Right lobe of liver (tissue), 4 donors: ENCODE measurements around the gene KCNG1.

Experiments
- CTCF ChIP-seq, 4 donors: fragments of 200-600 bp in 3 of 4; fragments of 450-650 bp in 1 of 4; IDR thresholded peaks; one replicate each; pipeline versions ENCODE4 v1.5.1 to v1.8.0; 2016 to 2022; ENCODE audit warnings: antibody characterized with exemption in 4 of 4, mild to moderate bottlenecking in 2 of 4
- POLR2A ChIP-seq: fragments of 450-650 bp; IDR thresholded peaks from one replicate; pipeline ENCODE4 v1.6.1; 2017; ENCODE audit warnings: antibody characterized with exemption, mild to moderate bottlenecking
- donor health status: DM: no; HTN: no; CAD: no.
- donor health status: DM: no; HTN: no; CAD: no.
- donor health status: DM: no; HTN: yes; CAD: no.

GRCh38 chr20:51002633-51003032, 20.3 kb downstream of the KCNG1 start:
- TF ChIP-seq CTCF (IDR thresholded peaks at IDR 0.05) (no peak), POLR2A (no peak)
